GM23338 (cell line): ENCODE results near the gene GDAP2. TPM values are rescaled to one million over a fixed set of nuclear protein-coding genes. Genes with fewer than 3 reads are reported as not detected.

Experiments used
- ATAC-seq: fragments of 200-7000 bp; cut with Tn5 transposase; 3 replicates; pipeline ENCODE4 v1.9.1; 2020
- DNase-seq: peaks from one replicate; pipeline ENCODE4 v3.0.0-alpha.2; 2015; ENCODE audit warnings: low spot score
- H2AFZ ChIP-seq: fragments of 200-600 bp; sonication (generic); 2 replicates; pipeline ENCODE4 v1.8.0; 2016; ENCODE audit warnings: antibody characterized with exemption, mild to moderate bottlenecking, moderate library complexity
- H3F3A ChIP-seq: fragments of 200-600 bp; sonication (generic); replicated peaks from 2 replicates; pipeline ENCODE4 v1.8.0; 2017; ENCODE audit warnings: antibody characterized with exemption, mixed run types, low read depth
- H3K27ac ChIP-seq: fragments of 200-600 bp; sonication (generic); 2 replicates; pipeline ENCODE4 v1.6.1; 2016; ENCODE audit warnings: low read depth
- H3K27me3 ChIP-seq: fragments of 200-600 bp; sonication (generic); 2 replicates; pipeline ENCODE4 v1.8.0; 2016; ENCODE audit warnings: mild to moderate bottlenecking, mixed run types, moderate library complexity; ENCODE audit not compliant: insufficient read depth
- H3K36me3 ChIP-seq: fragments of 200-600 bp; sonication (generic); 2 replicates; pipeline ENCODE4 v1.8.0; 2016; ENCODE audit warnings: mild to moderate bottlenecking; ENCODE audit not compliant: insufficient read depth
- H3K4me1 ChIP-seq: fragments of 200-600 bp; sonication (generic); 2 replicates; pipeline ENCODE4 v1.8.0; 2016; ENCODE audit warnings: mild to moderate bottlenecking, moderate library complexity; ENCODE audit not compliant: insufficient read depth
- H3K4me2 ChIP-seq: fragments of 200-600 bp; sonication (generic); 2 replicates; pipeline ENCODE4 v1.7.1; 2017; ENCODE audit warnings: mixed run types
- H3K4me3 ChIP-seq: fragments of 200-600 bp; sonication (generic); 2 replicates; pipeline ENCODE4 v1.6.1; 2016; ENCODE audit warnings: mixed run types
- H3K79me2 ChIP-seq: fragments of 200-600 bp; sonication (generic); replicated peaks from 2 replicates; pipeline ENCODE4 v1.8.0; 2017; ENCODE audit warnings: mild to moderate bottlenecking; ENCODE audit not compliant: insufficient read depth
- H3K9me2 ChIP-seq: fragments of 200-600 bp; sonication (generic); 2 replicates; pipeline ENCODE4 v1.8.0; 2017; ENCODE audit not compliant: insufficient read depth
- H4K20me1 ChIP-seq: fragments of 200-600 bp; sonication (generic); replicated peaks from 2 replicates; pipeline ENCODE4 v1.8.0; 2017; ENCODE audit warnings: mild to moderate bottlenecking; ENCODE audit not compliant: insufficient read depth
- H3K27ac Mint-ChIP-seq: 2 replicates; pipeline ENCODE4 v1.8.0; 2020; ENCODE audit warnings: inconsistent platforms, mild to moderate bottlenecking, moderate library complexity, mixed read lengths
- H3K27me3 Mint-ChIP-seq: 3 replicates; pipeline ENCODE4 v1.8.0; 2022; ENCODE audit warnings: low read depth, mild to moderate bottlenecking, moderate library complexity, mixed read lengths, inconsistent platforms; ENCODE audit not compliant: insufficient read depth, poor library complexity
- H3K36me3 Mint-ChIP-seq: 3 replicates; pipeline ENCODE4 v1.8.0; 2021; ENCODE audit warnings: low read depth, mild to moderate bottlenecking, inconsistent platforms, moderate library complexity, mixed read lengths
- H3K4me1 Mint-ChIP-seq: 3 replicates; pipeline ENCODE4 v1.8.0; 2020; ENCODE audit warnings: mild to moderate bottlenecking, inconsistent platforms, mixed read lengths
- H3K4me3 Mint-ChIP-seq: 3 replicates; pipeline ENCODE4 v1.8.0; 2021; ENCODE audit warnings: moderate library complexity, mild to moderate bottlenecking, inconsistent platforms, mixed read lengths
- H3K9me3 Mint-ChIP-seq: 3 replicates; pipeline ENCODE4 v1.8.0; 2020; ENCODE audit warnings: moderate library complexity, mild to moderate bottlenecking, inconsistent platforms, mixed read lengths
- CTCF ChIP-seq, 2 experiments: fragments of 200-600 bp in 1 of 2; sonication (generic) in 1 of 2; conservative IDR thresholded peaks; 2 replicates each; pipeline versions ENCODE4 v1.5.1 to v1.6.1; 2016 to 2017; ENCODE audit warnings: antibody characterized with exemption in 2 of 2, low read depth in 2 of 2, mild to moderate bottlenecking in 2 of 2, moderate library complexity in 1 of 2
- EZH2 ChIP-seq: fragments of 200-600 bp; sonication (generic); IDR thresholded peaks from one replicate; pipeline ENCODE4 v1.8.0; 2017; ENCODE audit warnings: antibody characterized with exemption, mild to moderate bottlenecking, low read depth; ENCODE audit not compliant: unreplicated experiment
- EZH2phosphoT487 ChIP-seq: fragments of 200-600 bp; sonication (generic); IDR thresholded peaks from one replicate; pipeline ENCODE4 v1.8.1; 2018; ENCODE audit warnings: antibody characterized with exemption; ENCODE audit not compliant: unreplicated experiment
- STAT1 ChIP-seq: IDR thresholded peaks from one replicate; pipeline ENCODE4 v1.6.1; 2016; ENCODE audit warnings: antibody characterized with exemption; ENCODE audit not compliant: unreplicated experiment
- ZNF114 ChIP-seq: fragments of 250-450 bp; sonication (Bioruptor Pico); IDR thresholded peaks from 2 replicates; pipeline ENCODE4 v1.5.0; 2020; ENCODE audit warnings: mild to moderate bottlenecking, moderate library complexity
- ZNF462 ChIP-seq: fragments of 250-450 bp; sonication (Bioruptor Pico); IDR thresholded peaks from 2 replicates; pipeline ENCODE4 v1.5.0; 2020; ENCODE audit warnings: mild to moderate bottlenecking, moderate library complexity
- polyA plus RNA-seq: library from polyadenylated mRNA; unstranded; fragments of >200 nt; fragmentation: Nextera tagmentation; extraction: Ambion mirVana; gene quantifications from 2 replicates; pipeline ENCODE4 v1.2.1, GENCODE V29; 2016
- total RNA-seq: library from RNA; depleted of rRNA; stranded (reverse); fragments of >200 nt; shearing (Covaris generic); gene quantifications from 2 replicates; pipeline ENCODE4 v1.2.3, GENCODE V29; 2014

GDAP2 gene
- total and polyA plus RNA-seq, 2 experiments from 2014 or later = 10.7 to 24.5 TPM

GRCh38 chr1:117970252-117970651, 40.8 kb upstream of the GDAP2 start (continued):
- TF ChIP-seq CTCF (conservative IDR thresholded peaks at IDR 0.05; ENCODE audit: low read depth in 2 of 2) (no peak), EZH2phosphoT487 (no peak), ZNF114 (CRISPR knock-in tag) (no peak), EZH2 (no peak)

- DNase-seq = no peak
These were observed 38.5 kb upstream of the GDAP2 start for GRCh38 chr1:117967881-117968280.

GRCh38 chr1:117967477-117967876, 38.1 kb upstream of the GDAP2 start:
- H3K27ac ChIP-seq = no peak overlapping the region

More at GRCh38 chr1:117967881-117968280, 38.5 kb upstream of the GDAP2 start:
- Histone ChIP-seq H4K20me1 (no peaks in the 10 kb centered on the region), H3K4me1 (peaks cover 9% of the 10 kb centered on the region; the same call in 1 of the 2 replicates), H3K9me2 (no peaks in the 10 kb centered on the region), H3K36me3 (no peaks in the 10 kb centered on the region; the same call in 1 of the 2 replicates), H3K4me2 (no peak overlapping the region), H2AFZ (no peak overlapping the region), H3K4me3 (no peak overlapping the region), H3K27me3 (no peaks in the 10 kb centered on the region), H3K79me2 (no peaks in the 10 kb centered on the region), H3K27ac (no peak overlapping the region), H3F3A (no peaks in the 10 kb centered on the region)
- no peak for TF ChIP-seq STAT1
- no peak for TF ChIP-seq ZNF114 (CRISPR knock-in tag)
- peaks cover 19% of the 10 kb centered on the region for H3K4me1 Mint-ChIP-seq
- no peak overlapping the region for H3K4me3 Mint-ChIP-seq
- no peaks in the 10 kb centered on the region for H3K9me3 Mint-ChIP-seq
- peaks cover 2% of the 10 kb centered on the region for H3K27me3 Mint-ChIP-seq
- no peaks in the 10 kb centered on the region for H3K36me3 Mint-ChIP-seq
- peak; percentile 45; the same call in 2 of the 3 replicates for ATAC-seq
- no peak overlapping the region; the same call in none of the 2 replicates for H3K27ac Mint-ChIP-seq

More at GRCh38 chr1:117967477-117967876, 38.1 kb upstream of the GDAP2 start:
- Mint-ChIP-seq H3K9me3 (no peaks in the 10 kb centered on the region), H3K27me3 (peaks cover 2% of the 10 kb centered on the region), H3K27ac (peak overlapping the region; percentile 11), H3K4me1 (peaks cover 19% of the 10 kb centered on the region), H3K4me3 (no peak overlapping the region), H3K36me3 (no peaks in the 10 kb centered on the region)
- Histone ChIP-seq H3K79me2 (no peaks in the 10 kb centered on the region), H2AFZ (no peak overlapping the region), H3F3A (no peaks in the 10 kb centered on the region), H3K4me1 (peaks cover 9% of the 10 kb centered on the region; the same call in 1 of the 2 replicates), H3K9me2 (no peaks in the 10 kb centered on the region), H3K36me3 (no peaks in the 10 kb centered on the region; the same call in 1 of the 2 replicates), H3K27me3 (no peaks in the 10 kb centered on the region), H4K20me1 (no peaks in the 10 kb centered on the region), H3K4me2 (no peak overlapping the region), H3K4me3 (no peak overlapping the region)
- TF ChIP-seq CTCF (conservative IDR thresholded peaks at IDR 0.05; ENCODE audit: low read depth in 2 of 2) (peak; percentile 31 to 38), EZH2phosphoT487 (no peak), ZNF462 (CRISPR knock-in tag) (no peak)
- peak; percentile 64 for DNase-seq
- ATAC-seq = peak; percentile 88
